GM12891 (cell line): ENCODE measurements around the gene HMGB4.

Experiments
- DNase-seq: peaks from one replicate; pipeline ENCODE4 v3.0.0; 2011; ENCODE audit warnings: low spot score; ENCODE audit not compliant: insufficient read length
- FAIRE-seq: peaks from 2 replicates; lab custom pipeline; 2011; peaks lifted over from hg19 to GRCh38; lab: Jason Lieb, UNC
- PAX5 ChIP-seq: IDR thresholded peaks from 2 replicates; pipeline ENCODE4 v1.6.1; 2011; ENCODE audit warnings: low read length, moderate library complexity, mild to moderate bottlenecking; ENCODE audit not compliant: insufficient read depth, severe bottlenecking
- POLR2A ChIP-seq: IDR thresholded peaks from 2 replicates; pipeline ENCODE4 v1.6.1; 2011; ENCODE audit warnings: low read depth, low read length, control low read depth
- POLR2AphosphoS5 ChIP-seq: IDR thresholded peaks from 2 replicates; pipeline ENCODE4 v1.6.1; 2011; ENCODE audit warnings: low read depth, low read length, control low read depth
- POU2F2 ChIP-seq: IDR thresholded peaks from 2 replicates; pipeline ENCODE4 v1.6.1; 2011; ENCODE audit warnings: low read depth, mild to moderate bottlenecking, control low read depth, low read length, moderate library complexity
- SPI1 ChIP-seq: IDR thresholded peaks from 2 replicates; pipeline ENCODE4 v1.6.1; 2011; ENCODE audit warnings: low read depth, low read length, control low read depth
- TAF1 ChIP-seq: IDR thresholded peaks from 2 replicates; pipeline ENCODE4 v1.6.1; 2011; ENCODE audit warnings: low read depth, low read length, control low read depth

Gene HMGB4

DNA sequence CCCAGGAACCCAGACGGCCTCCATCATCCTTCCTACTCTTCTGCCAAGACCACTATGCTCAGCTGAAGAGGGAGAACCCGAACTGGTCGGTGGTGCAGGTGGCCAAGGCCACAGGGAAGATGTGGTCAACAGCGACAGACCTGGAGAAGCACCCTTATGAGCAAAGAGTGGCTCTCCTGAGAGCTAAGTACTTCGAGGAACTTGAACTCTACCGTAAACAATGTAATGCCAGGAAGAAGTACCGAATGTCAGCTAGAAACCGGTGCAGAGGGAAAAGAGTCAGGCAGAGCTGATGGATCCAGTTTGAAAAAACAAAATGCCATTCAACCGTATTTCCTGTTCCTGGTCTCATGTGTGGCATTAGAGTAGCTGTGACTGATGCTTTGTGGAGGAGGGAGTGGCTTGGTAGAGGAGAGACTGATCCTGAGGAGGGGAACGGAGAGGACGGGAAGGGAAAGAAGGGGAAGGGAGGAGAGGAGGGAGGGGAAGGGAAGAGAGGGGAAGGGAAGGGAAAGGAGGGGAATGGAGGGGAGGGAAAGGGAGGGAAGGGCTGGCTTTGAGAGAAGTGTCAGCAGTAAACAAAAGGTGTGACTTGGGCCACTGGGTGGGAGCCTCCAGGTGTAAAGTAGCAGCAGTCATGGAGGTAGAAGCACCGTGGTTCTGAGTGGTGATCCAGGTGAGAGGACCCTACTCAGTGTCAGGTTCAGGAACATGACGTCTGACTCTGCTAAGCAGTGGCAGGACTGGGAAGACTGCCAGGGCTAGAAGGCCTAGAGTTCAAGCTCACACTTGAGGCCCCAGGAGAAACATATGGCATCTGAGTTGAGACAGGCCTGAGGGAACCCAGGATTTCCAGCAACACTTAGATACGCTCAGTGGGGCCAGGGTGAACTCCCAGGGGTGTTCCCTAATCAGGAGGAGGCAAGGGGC is 846 bp downstream of the HMGB4 start:
- FAIRE-seq (no peak), DNase-seq (no peak)
- TF ChIP-seq TAF1 (no peak), POLR2A (no peak), POU2F2 (no peak), SPI1 (no peak), POLR2AphosphoS5 (no peak), PAX5 (no peak)

- DNase-seq: no peak
- TF ChIP-seq POLR2AphosphoS5 (no peak), SPI1 (no peak), TAF1 (no peak), POLR2A (no peak), POU2F2 (no peak), PAX5 (no peak)
- no peak for FAIRE-seq
These were observed 2.4 kb downstream of the HMGB4 start for GRCh38 chr1:33866281-33866680.

DNA sequence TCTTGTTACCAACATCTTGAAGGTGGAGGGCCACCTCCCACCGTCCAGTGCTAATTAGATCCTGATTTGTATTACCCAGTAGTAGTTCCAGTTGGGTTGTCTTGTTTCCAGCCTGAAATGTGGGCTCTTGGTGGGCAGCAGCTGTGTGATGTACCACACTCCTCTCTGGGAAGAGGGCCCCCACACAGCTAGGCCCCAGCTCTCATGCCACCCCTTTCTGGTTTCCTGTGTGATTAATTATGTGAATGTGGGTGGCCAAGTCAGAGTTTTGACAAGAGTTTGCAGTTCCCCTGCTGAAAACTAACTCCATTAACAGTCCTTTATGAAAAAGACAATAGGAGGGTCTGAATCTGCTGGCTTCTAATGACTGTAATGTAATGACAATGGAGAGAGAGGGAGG is 3.8 kb downstream of the HMGB4 start:
- DNase-seq (no peak), FAIRE-seq (no peak)
- no peak for TF ChIP-seq POLR2A
- TF ChIP-seq POLR2AphosphoS5: no peak
- TF ChIP-seq POU2F2: no peak
- no peak for TF ChIP-seq TAF1
- no peak for TF ChIP-seq SPI1
- TF ChIP-seq PAX5: no peak

DNA sequence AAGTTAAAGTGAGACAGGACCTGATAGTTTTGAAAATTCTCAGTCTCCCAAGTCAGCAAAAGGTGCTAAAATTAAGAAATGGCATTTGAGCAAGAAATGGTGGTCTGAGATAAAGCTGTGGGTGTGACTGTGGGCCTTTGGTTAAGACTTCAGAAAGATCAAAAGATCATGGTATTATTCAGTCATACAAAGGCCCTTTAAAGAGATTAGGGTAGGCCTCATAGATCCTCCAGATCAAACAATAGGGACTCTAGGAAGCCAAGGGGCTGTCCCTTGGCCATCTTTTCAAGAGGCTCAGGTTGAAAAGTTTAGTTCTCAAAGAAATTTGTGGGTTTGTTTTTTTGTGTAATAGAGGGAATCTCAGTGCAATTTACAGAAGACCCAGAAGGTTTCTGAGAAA is 8.4 kb downstream of the HMGB4 start:
- TF ChIP-seq POLR2A (no peak), POU2F2 (no peak), SPI1 (no peak), POLR2AphosphoS5 (no peak), PAX5 (no peak), TAF1 (no peak)
- no peak for FAIRE-seq
- DNase-seq: no peak

DNA sequence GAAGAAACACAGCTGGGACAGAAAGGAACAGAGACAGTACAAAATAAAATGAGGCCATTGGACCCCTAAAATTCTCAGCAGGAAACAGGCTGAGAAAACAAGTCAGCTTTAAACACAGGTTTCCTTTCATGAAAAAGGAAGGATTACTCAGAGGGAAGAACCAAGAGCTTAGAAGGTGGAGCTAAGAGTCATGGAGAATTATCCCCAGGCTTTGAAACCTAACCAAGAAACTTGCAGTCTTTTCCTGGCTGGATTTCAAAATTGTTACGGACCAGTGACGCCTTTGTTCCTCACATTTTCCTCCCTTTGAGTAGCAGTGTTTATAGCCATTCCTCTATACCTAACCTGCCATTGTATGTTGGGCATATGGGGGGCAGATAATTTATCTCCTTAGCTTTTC is 8.8 kb downstream of the HMGB4 start:
- DNase-seq (no peak), FAIRE-seq (no peak)
- TF ChIP-seq TAF1 (no peak), POLR2AphosphoS5 (no peak), POLR2A (no peak), SPI1 (no peak), PAX5 (no peak), POU2F2 (no peak)

DNA sequence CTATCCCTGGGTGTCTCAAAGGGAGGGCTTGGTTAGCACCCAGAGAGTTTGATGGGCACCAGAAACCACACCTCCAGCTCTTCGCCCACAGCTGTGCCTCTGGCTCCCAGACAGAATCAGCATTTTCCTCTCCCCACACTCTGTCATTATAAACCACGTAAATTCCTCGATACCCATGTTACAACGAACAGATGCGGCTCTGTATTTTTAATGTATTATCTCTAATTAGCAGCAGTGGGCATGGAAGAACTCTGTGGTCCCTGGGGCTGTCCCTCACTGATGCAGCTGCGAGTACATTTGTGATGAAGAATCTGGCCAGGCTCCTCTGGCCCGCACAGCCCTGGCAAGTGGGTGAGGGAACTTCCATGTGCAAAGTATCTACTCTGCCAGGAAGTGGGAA is 10.8 kb downstream of the HMGB4 start:
- DNase-seq (no peak), FAIRE-seq (no peak)
- no peak for TF ChIP-seq POLR2AphosphoS5
- TF ChIP-seq SPI1: no peak
- TF ChIP-seq TAF1: no peak
- no peak for TF ChIP-seq POLR2A
- TF ChIP-seq POU2F2: no peak
- TF ChIP-seq PAX5: no peak

- no peak for DNase-seq
- TF ChIP-seq POLR2A (no peak), POU2F2 (no peak), POLR2AphosphoS5 (no peak), PAX5 (no peak), SPI1 (no peak), TAF1 (no peak)
- no peak for FAIRE-seq
These were observed 12.0 kb downstream of the HMGB4 start for GRCh38 chr1:33875862-33876261.

- TF ChIP-seq POLR2A (no peak), PAX5 (no peak), POLR2AphosphoS5 (no peak), POU2F2 (no peak), TAF1 (no peak), SPI1 (no peak)
- no peak for DNase-seq
- FAIRE-seq: no peak
These were observed 13.2 kb downstream of the HMGB4 start for GRCh38 chr1:33876970-33877650.

DNA sequence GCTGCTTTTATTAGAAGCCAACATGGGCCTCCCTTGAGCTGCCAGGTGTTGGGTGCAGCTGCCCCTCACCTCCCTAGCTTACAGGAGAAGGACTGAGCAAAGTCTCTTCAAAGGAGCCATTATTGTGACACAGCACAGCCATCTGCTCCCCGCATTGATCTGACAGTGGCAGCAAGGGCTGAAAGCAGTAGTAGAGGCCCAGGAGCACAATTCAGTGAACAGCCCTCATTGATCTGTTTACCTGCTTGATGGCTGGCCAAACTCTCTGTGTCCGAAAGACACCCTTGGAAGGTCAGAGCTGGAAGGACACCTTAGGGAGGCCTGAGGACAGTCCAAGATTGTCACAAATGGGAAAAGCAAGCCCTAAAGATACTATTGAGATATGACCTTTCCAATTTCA is 14.5 kb downstream of the HMGB4 start:
- TF ChIP-seq POLR2AphosphoS5 (no peak), SPI1 (no peak), POU2F2 (no peak), TAF1 (no peak), POLR2A (no peak), PAX5 (no peak)
- DNase-seq (no peak), FAIRE-seq (no peak)
